ENCODE measurements around the gene RFX2.

The RFX2 gene

GRCh38 chr19:6058518-6059201 is 51.6 kb downstream of the RFX2 start:
- DNase-seq = no peak

DNA sequence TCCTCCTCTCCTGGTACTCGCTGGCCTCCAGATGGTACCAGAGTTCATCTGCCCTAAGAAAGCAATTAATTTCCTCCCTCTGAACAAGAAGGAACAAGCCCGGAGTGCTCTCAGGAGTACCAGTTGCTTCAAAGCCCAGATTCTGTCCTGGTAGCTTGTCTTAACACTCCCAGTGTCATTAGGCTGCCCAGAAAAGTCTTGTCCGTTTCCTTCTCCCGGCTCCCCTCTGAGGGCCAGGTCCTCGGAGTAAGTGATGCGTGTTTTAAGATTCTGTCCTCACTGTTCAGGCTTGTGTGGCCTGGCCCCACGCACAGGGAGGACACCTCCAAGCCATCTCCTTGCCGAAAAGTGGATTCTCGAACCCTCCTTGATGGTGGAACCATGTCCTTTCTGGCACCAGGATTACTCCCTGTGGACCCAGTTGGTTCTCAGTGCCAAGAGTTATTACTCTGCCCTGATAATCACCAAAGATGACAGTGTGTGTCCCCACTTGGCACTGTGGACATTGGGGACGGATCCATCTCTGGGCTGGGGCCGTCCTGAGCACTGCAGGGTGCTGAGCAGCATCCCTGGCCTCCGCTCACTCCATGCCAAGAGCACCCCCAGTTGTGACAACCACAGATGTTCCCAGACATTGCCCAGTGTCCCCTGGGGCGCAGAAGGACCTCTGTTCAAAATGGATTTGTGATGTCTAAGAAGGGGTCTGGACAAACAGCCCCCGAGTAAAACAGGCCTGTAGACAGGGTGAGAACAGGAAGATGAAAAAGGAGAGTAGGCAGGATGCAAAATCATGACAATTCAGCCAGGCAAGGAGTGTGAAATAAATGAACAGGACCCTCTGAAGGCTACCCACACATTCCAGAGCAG is 52.4 kb downstream of the RFX2 start:
- no peak for DNase-seq

- peak; percentile 88 for DNase-seq
These were observed 53.3 kb downstream of the RFX2 start for GRCh38 chr19:6056801-6057650.

DNA sequence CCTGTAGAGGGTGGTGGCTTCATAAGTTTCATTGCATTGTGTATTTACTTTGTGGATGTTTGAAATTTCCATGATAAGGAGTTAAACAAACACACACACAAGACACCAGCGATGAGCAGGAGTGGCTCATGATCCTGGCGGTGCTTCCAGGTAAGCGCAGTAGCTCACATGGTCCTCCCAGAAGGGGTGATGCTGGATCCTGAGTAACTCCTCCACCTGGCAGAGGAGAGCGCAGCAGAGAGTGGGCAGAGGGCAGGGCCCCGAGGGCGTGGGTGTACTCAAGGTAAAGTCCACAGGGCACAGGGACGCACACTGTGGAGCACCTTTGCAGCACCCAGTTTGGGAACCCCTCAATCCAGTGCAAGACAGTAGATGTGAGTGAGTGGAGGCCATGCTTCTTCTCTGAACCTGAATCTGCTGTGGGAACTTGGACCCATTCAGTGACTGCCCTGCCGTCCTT is 54.0 kb downstream of the RFX2 start:
- DNase-seq = peak; percentile 66

- no peak for DNase-seq
These were observed 55.1 kb downstream of the RFX2 start for GRCh38 chr19:6055013-6055795.

GRCh38 chr19:6048793-6049405 is 61.4 kb downstream of the RFX2 start:
- peak; percentile 64 for DNase-seq

GRCh38 chr19:6048348-6048747 is 62.0 kb downstream of the RFX2 start:
- no peak for DNase-seq

DNA sequence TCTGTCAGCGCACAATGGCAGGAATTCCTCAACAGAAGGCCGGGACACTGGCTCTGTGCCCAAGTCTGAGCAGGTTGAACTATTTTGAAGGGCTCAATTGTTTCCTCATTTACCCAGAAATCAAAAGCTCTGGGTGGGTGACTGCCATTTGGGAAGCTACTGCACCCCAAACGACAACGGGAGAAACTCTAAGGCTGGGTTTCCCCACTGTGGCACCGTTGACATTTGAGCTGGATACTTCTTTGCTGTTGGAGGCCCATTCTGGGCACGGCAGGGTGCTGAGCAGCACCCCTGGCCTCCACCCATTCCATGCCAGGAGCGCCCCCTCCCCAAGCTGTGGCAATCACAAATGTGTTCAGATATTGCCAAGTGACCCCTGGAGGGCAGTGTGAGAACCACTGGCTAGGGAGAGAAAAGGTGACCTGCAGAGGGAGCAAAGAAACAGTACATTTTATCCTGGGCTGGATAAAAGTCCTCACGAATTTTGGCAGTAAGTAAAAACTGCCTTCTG is 62.5 kb downstream of the RFX2 start:
- peak; percentile 15 for DNase-seq

DNA sequence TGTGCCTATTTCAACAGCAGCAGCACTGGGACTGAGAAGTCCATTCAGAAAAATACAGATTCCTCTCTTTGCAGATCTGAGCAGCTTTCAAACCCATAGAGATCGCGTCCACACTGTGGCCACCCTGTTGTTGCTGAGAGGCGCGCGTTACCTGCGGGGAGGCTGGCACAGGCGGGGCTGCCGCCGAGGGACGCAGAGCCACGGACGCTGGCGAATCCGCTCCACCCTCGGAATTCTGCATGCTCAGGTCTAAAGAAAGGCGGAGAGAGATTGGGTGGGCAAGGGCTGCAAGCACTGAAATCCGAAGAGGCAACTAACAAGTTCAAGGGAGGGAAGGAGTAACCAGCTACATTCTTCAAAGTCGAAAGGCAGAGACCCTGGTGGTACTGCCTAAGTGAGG is 63.0 kb downstream of the RFX2 start:
- no peak for DNase-seq

DNA sequence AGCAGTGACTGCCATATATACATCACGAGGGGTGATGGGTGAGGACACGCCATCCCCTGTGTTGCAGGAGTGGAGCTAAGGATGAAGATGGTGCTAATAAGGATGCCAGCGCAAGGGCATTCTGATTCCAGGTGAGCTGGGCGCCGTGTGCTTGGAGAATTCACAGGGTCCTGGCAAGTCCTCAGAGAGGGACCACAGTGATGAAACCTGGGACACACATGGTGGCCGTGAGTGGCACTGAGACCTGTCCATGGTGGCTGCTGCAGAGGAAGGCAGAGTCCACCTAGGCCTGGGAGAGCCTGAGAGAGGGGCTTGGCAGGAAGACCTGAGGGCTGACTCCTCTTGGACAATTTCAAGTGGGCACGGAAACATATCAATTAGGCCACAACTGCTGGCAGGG is 65.2 kb downstream of the RFX2 start:
- DNase-seq = no peak

GRCh38 chr19:6044056-6044805 is 66.1 kb downstream of the RFX2 start:
- no peak for DNase-seq

DNA sequence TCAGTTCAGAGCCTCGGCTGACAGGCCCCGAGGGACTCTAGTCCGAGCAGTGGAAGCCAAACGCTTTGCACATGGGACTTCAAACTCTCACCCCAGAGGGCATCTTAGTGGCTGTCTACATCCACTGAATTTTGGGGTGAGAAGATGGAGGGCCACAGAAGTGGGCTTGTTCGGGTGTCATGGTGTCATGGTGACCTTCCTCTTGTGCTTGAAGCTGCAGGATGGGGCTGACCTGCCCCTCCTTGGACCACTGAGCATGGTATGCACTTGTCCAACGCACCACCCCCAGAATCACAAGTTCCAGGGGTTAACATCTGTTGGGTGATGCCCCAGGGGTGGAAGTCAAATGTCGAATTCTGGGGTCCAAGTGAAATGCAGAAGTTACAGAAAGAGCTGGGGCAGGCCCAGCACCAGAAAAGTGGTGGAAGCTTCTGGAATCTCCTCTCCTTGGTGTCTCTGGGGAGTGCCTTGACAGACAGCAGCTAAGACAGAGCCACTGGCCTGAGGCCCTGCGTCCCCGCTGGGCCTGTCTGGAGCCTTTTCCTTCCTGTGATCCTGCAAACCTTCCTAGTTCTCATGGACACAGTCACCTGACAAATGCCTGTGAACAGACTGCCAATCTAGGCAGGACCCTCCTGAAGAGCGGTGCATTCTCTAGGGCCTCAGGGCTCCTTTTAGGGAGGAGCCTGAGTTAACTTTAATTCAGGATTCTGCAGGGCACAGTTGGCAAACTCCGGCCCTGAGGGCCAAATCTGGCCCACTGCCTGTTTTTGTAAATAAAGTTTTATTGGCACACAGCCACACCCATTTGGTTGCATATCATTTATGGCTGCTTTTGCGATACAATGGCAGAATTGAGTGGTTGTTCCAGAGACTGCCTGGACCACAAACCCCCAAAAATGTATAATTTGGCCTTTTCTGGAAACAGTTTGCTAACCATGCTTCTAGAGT is 67.2 kb downstream of the RFX2 start:
- no peak for DNase-seq

DNA sequence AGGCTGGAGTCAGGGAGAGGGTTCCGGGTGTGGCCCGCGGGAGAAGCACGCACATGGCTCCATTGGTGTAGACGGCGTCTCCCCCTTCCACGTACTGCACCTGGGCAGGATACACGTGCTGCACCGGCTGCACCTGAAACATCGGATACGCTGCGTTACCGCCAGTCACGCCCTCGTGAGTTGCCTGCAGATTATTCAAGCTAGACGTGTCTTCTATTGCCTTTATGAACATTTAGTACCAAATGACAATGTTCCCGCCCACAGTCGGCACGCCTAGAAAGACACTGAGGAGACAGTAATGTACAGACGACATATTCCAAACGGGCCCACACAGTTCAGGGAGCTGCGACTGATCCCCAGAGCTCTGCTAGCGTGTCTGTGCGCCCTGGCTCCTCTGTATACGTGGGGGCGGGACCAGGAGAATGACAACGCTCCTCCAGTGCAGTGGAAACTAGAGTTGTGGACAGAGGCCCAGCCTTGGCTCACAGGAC is 68.3 kb downstream of the RFX2 start:
- DNase-seq = no peak

DNA sequence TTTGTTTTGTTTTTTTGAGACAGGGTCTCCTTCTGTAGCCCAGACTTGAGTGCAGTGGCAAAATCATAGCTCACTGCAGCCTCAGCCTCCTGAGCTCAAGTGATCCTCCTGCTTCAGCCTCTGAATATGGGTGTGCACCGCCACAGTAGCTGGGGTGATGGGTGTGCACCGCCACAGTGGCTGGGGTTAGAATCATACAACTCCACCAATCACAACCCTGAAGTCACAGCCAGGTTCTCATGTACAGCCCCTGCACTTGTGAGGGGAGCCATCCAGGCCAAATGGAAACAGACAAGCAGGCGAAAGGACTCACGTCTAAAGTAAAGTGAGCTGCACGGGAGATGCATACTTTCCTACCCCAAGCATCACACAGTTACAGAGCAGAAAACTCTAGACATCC is 69.2 kb downstream of the RFX2 start:
- DNase-seq = no peak

DNA sequence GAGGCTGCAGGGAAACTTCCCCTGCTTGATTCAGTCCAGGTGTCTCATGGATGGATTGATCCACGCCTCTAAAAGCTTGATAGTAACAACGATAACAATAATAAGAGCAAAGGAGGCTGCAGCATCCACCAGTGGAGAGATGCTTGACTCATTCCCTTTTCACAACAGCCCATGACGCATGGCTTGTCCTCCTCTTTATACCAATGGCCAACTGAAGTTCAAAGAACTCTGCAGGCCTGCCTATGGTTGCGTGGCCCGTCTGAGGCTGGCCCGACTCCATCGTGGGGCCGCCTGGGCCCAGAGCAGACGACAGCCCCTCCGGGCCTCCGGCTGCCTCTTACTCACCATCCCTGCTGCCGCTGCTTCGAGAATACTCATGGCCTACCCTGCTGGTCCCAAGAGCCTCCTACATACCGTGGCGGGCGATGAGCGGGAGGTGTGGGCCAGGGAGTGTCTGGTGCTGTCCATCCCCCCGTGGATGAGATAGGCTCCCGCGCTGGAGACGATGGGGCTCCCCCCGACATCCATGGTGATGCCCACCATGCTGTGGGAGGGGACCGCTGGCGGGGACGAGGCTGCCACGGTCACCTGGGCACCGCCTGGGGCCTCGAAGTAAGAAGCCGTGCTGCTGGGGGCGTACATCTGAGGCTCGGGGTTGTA is 70.6 kb downstream of the RFX2 start:
- no peak for DNase-seq

GRCh38 chr19:6038634-6039405 is 71.5 kb downstream of the RFX2 start:
- no peak for DNase-seq

GRCh38 chr19:6035026-6035425 is 75.3 kb downstream of the RFX2 start:
- DNase-seq = no peak

DNA sequence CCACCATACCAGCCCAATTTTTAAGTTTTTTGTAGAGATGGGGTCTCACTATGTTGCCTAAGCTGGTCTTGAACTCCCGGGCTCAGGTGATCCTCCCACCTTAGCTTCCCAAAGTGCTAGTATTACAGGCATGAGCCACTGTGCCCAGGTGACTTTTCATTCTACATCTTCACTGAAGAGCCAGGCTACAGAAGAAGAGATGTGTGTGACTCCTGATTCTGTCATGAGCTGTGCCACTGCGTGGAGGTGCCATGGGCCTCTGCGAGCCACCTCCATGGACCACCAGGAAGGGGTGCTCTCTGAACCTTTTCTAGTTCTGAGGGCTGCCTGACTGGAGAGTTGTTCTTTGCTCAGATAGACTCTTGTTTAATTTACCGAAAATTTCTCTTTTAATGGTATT is 75.8 kb downstream of the RFX2 start:
- DNase-seq = no peak
